Inflammatory macrophage treated with lipopolysaccharide for 1 hour (primary cell): ENCODE data around the gene SMURF2.

Experiments
- DNase-seq, 2 donors: peaks; one replicate each; pipeline ENCODE4 v3.0.0-alpha.2; 2020 to 2022

Gene SMURF2

GRCh38 chr17:64500487-64500859 lies 161.6 kb downstream of the SMURF2 start:
- no peak for DNase-seq

- DNase-seq: no peak
Observed at GRCh38 chr17:64499805-64500486, 162.2 kb downstream of the SMURF2 start.

GRCh38 chr17:64498308-64499203 lies 163.6 kb downstream of the SMURF2 start:
- DNase-seq: no peak

- no peak for DNase-seq
Observed at GRCh38 chr17:64497565-64498035, 164.5 kb downstream of the SMURF2 start.

- DNase-seq: peak; percentile 89 to 93
Observed at GRCh38 chr17:64496786-64497564, 165.1 kb downstream of the SMURF2 start, which contains the start of gene POLG2. Gene POLG2 (minus strand): TSS chr17:64497054. CDS start chr17:64496968, 86 bp downstream.

- DNase-seq: peak in 1 of 2 donors; percentile 41
Observed at GRCh38 chr17:64496348-64496785, 165.7 kb downstream of the SMURF2 start.
